ENCODE data around the gene SUMF2.

GRCh38 chr7:56124981-56125380 lies 60.9 kb downstream of the SUMF2 start:
- TF ChIP-seq, protein P1, sequence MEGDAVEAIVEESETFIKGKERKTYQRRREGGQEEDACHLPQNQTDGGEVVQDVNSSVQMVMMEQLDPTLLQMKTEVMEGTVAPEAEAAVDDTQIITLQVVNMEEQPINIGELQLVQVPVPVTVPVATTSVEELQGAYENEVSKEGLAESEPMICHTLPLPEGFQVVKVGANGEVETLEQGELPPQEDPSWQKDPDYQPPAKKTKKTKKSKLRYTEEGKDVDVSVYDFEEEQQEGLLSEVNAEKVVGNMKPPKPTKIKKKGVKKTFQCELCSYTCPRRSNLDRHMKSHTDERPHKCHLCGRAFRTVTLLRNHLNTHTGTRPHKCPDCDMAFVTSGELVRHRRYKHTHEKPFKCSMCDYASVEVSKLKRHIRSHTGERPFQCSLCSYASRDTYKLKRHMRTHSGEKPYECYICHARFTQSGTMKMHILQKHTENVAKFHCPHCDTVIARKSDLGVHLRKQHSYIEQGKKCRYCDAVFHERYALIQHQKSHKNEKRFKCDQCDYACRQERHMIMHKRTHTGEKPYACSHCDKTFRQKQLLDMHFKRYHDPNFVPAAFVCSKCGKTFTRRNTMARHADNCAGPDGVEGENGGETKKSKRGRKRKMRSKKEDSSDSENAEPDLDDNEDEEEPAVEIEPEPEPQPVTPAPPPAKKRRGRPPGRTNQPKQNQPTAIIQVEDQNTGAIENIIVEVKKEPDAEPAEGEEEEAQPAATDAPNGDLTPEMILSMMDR (IDR thresholded peaks at IDR 0.05), result no peak
- TF ChIP-seq POLR2A (IDR thresholded peaks at IDR 0.05), result no peak

All from suprapubic skin (tissue), 3 donors.